Measurements from ENCODE around the gene ZDHHC9. TPM values are rescaled to one million over a fixed set of nuclear protein-coding genes. Genes with fewer than 3 reads are reported as not detected.
"Not testable (repeated sequence)": the region's sequence is repeated elsewhere in the genome, so short reads cannot be mapped to it uniquely, and the experiment has no call there.

ZDHHC9 gene
- total RNA-seq (1 to 10 TPM; 5.1 to 6.1 TPM), polyA plus RNA-seq (1 to 10 TPM; 5.6 to 8.1 TPM)

DNA sequence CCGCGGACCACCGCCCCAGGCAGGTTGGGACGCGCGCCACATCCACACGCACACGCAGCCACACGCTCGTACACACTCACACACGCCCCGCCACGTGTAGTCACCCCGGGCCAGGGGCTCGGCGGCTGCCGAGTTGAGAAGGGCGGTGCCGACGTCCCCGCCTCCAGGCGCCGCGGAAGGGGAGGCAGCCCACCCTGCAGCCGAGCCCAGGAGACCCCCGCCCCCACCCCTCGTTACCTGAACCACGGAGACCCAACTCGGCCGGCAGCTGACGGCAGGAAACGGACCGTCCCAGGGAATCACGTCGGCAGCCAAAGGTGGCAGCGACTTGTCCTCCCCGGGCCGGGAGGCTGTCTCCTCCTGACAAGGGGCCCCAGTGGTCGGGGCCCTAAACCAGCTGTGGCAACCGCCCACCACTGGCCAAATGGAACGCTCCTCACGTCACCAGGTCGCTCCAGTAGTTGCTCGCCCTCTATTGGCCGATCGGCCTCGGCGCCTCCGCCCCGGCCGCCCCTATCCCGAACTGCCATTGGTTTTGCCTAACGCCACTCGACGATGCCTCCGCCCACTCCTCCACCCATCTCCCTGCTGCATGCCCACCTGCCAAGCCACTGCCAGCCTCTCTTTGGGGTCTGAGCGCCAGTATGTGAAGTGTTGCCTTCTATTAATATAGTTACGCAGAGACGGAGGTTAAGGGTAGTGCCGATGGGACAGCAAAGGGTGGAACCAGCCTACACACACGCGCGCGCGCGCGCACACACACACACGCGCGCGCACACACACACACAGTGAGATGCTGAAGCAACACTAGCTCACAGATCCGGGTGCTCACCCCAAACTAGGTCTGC is at the start of gene ZDHHC9:
TSS of gene ZDHHC9 (minus strand) at position 428 of the 848 bp plus-strand sequence. CDS start 1,941 bp downstream, outside the sequence.
- peak within 1 kb of the TSS; percentile 86 to 93 (median 88) for H3K27ac Mint-ChIP-seq
- Histone ChIP-seq H3K27ac (ENCODE audit: low read depth, low read length) (peak within 1 kb of the TSS; percentile 56), H3K36me3 (ENCODE audit: insufficient read depth, low read length) (no peaks in the 10 kb centered on the region), H3K4me3 (ENCODE audit: low read length in 2 of 2) (peak within 1 kb of the TSS; percentile 66 to 75), H3K9me3 (ENCODE audit: control insufficient read depth in 1 of 2, low read length in 2 of 2) (no peaks in the 10 kb centered on the region), H3K4me1 (ENCODE audit: insufficient read depth, low read length) (peaks cover 14% of the 10 kb centered on the region), H3K27me3 (ENCODE audit: insufficient read depth, low read length) (no peaks in the 10 kb centered on the region)
- ChIA-PET CTCF (ENCODE audit: partially characterized antibody) (interaction anchor here (0.9 kb wide), 1 partner anchor 13 kb away, joined by 3 read pairs; no protein-coding TSS in a partner anchor), POLR2A (ENCODE audit: partially characterized antibody) (interaction anchor here (1.0 kb wide), 1 partner anchor 15 kb away, joined by 3 read pairs; no protein-coding TSS in a partner anchor)
- peaks cover 0 to 2% of the 10 kb centered on the region in 2 donors for H3K27me3 Mint-ChIP-seq
- peaks cover 0 to 5% of the 10 kb centered on the region in 2 donors for H3K36me3 Mint-ChIP-seq
- peak within 1 kb of the TSS; percentile 92 to 97 (median 93) for H3K4me3 Mint-ChIP-seq
- H3K4me1 Mint-ChIP-seq = peaks cover 12 to 25% (median 19%) of the 10 kb centered on the region in 4 donors
- intact Hi-C loops (cut with micrococcal nuclease) = no loop called here
- peak; percentile 83 to 86 (median 83) for DNase-seq
- no peaks in the 10 kb centered on the region for H3K9me3 Mint-ChIP-seq

DNA sequence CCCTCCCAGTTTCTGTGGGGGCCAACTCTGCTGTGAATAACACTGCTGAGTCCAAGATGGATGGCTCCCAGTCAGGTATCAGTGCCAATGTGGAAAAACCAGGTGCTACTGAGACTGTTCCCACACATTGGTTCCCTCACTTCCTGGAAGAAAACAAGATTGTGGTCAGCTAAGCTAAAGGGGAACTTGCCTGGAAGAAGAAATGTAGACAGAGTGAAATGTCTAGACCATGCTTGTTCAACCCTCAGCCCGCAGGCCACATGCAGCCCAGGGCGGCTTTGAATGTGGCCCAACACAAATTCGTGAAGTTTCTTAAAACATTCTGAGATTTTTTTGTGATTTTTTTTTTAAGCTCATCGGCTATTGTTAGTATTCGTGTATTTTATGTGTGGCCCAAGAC is 33.7 kb upstream of the ZDHHC9 start:
- no peak overlapping the region for H3K27ac Mint-ChIP-seq
- ChIA-PET CTCF (ENCODE audit: partially characterized antibody) (no interaction called here), POLR2A (ENCODE audit: partially characterized antibody) (no interaction called here)
- H3K4me3 Mint-ChIP-seq = no peak overlapping the region
- H3K27me3 Mint-ChIP-seq = no peaks in the 10 kb centered on the region
- no peak for DNase-seq
- Histone ChIP-seq H3K27me3 (ENCODE audit: insufficient read depth, low read length) (no peaks in the 10 kb centered on the region), H3K27ac (ENCODE audit: low read depth, low read length) (no peak overlapping the region), H3K4me1 (ENCODE audit: insufficient read depth, low read length) (no peaks in the 10 kb centered on the region), H3K36me3 (ENCODE audit: insufficient read depth, low read length) (no peaks in the 10 kb centered on the region), H3K9me3 (ENCODE audit: control insufficient read depth in 1 of 2, low read length in 2 of 2) (no peaks in the 10 kb centered on the region), H3K4me3 (ENCODE audit: low read length in 2 of 2) (no peak overlapping the region)
- peaks cover 0 to 2% (median 0%) of the 10 kb centered on the region in 8 donors for H3K9me3 Mint-ChIP-seq
- H3K36me3 Mint-ChIP-seq = no peaks in the 10 kb centered on the region
- no peaks in the 10 kb centered on the region for H3K4me1 Mint-ChIP-seq
- intact Hi-C loops (cut with micrococcal nuclease) = no loop called here

DNA sequence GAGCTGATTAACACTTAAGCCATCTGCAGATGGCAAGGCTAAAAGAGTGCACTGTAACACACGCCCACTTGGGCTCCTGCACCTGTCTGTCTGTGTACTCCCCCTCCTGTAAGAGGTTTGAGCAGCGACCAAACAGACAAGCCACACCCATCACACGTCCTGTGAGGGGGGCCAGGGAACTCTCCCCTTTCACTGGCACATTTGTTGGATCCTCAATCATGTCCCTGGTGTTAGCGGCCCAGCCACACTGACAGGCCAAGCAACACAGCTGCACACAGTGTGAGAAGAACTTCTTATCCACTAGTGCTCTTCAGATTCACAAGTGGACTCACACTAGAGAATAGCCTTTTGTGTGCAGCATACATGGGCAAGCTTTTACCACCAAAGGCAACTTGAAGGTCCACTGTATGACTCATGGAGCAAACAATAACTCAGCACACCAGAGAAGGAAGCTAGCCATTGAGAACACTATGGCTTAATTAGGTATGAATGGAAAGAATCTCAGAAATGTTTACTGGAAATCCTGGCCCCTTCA is 33.2 kb upstream of the ZDHHC9 start:
- ChIA-PET POLR2A (ENCODE audit: partially characterized antibody) (no interaction called here), CTCF (ENCODE audit: partially characterized antibody) (interaction anchor here (1.1 kb wide), 1 partner anchor 49 kb away, joined by 3 read pairs; no protein-coding TSS in a partner anchor)
- no peaks in the 10 kb centered on the region for H3K36me3 Mint-ChIP-seq
- Histone ChIP-seq H3K4me3 (ENCODE audit: low read length in 2 of 2) (no peak overlapping the region), H3K4me1 (ENCODE audit: insufficient read depth, low read length) (no peaks in the 10 kb centered on the region), H3K27ac (ENCODE audit: low read depth, low read length) (no peak overlapping the region), H3K36me3 (ENCODE audit: insufficient read depth, low read length) (no peaks in the 10 kb centered on the region), H3K9me3 (ENCODE audit: control insufficient read depth in 1 of 2, low read length in 2 of 2) (no peaks in the 10 kb centered on the region), H3K27me3 (ENCODE audit: insufficient read depth, low read length) (no peaks in the 10 kb centered on the region)
- H3K27ac Mint-ChIP-seq = no peak overlapping the region
- peaks cover 0 to 2% (median 0%) of the 10 kb centered on the region in 8 donors for H3K9me3 Mint-ChIP-seq
- no peaks in the 10 kb centered on the region for H3K4me1 Mint-ChIP-seq
- no peaks in the 10 kb centered on the region for H3K27me3 Mint-ChIP-seq
- intact Hi-C loops (cut with micrococcal nuclease) = no loop called here
- no peak overlapping the region for H3K4me3 Mint-ChIP-seq
- DNase-seq = no peak

DNA sequence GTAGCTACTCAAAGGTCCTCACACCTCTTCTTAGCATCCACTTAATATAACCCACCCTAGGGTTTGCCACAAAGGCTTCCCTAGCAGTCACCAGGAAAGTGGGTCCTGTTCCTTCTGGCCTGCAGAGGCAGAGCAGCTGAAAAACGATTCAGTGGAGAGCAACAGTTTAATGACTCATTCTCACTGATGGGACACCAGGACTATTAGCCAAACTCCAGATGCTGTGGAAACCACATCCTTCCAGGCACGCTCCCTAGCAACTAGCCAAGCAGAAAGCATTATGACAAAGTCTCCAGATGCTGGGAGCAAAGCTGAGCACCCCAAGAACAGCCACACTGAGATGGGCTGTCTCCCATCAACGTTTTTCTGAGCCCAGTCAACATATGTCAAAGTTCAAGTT is 32.0 kb upstream of the ZDHHC9 start:
- ChIA-PET POLR2A (ENCODE audit: partially characterized antibody) (no interaction called here), CTCF (ENCODE audit: partially characterized antibody) (interaction anchor here (1.1 kb wide), 1 partner anchor 50 kb away, joined by 3 read pairs; no protein-coding TSS in a partner anchor)
- no peaks in the 10 kb centered on the region for H3K4me1 Mint-ChIP-seq
- DNase-seq = no peak
- H3K27me3 ChIP-seq (ENCODE audit: insufficient read depth, low read length) = no peaks in the 10 kb centered on the region
- H3K27ac ChIP-seq (ENCODE audit: low read depth, low read length) = no peak overlapping the region
- no peak overlapping the region for H3K4me3 ChIP-seq (ENCODE audit: low read length in 2 of 2)
- no peaks in the 10 kb centered on the region for H3K36me3 Mint-ChIP-seq
- no peaks in the 10 kb centered on the region for H3K27me3 Mint-ChIP-seq
- no peaks in the 10 kb centered on the region for H3K36me3 ChIP-seq (ENCODE audit: insufficient read depth, low read length)
- no peaks in the 10 kb centered on the region for H3K9me3 ChIP-seq (ENCODE audit: control insufficient read depth in 1 of 2, low read length in 2 of 2)
- intact Hi-C loops (cut with micrococcal nuclease) = no loop called here
- peaks cover 0 to 2% (median 0%) of the 10 kb centered on the region in 8 donors for H3K9me3 Mint-ChIP-seq
- H3K27ac Mint-ChIP-seq = no peak overlapping the region
- H3K4me3 Mint-ChIP-seq = no peak overlapping the region
- H3K4me1 ChIP-seq (ENCODE audit: insufficient read depth, low read length) = no peaks in the 10 kb centered on the region

DNA sequence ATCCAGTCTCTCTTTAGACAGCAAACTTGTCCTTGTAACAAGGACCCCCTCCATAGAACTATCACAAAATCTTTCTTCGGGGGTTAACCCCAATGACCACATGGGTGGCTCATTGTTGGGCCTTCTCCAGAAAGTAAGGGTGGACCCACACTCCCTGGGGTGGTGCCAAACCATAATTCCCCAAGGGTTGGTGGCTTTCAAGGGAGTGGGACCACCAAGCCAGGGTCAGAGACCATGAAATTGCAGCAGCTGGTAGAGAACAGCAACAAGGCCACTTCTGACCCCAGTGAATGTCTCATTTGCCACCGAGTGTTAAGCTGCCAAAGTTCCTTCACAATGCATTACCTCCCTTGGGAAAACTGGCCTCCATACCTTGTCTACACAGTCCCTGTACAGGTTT is 28.8 kb upstream of the ZDHHC9 start:
- H3K4me3 ChIP-seq (ENCODE audit: low read length in 2 of 2) = no peak overlapping the region
- no peaks in the 10 kb centered on the region for H3K4me1 ChIP-seq (ENCODE audit: insufficient read depth, low read length)
- CTCF ChIA-PET (ENCODE audit: partially characterized antibody) = interaction anchor here (1.5 kb wide), 1 partner anchor 49 kb away, joined by 3 read pairs; no protein-coding TSS in a partner anchor
- Mint-ChIP-seq H3K36me3 (no peaks in the 10 kb centered on the region), H3K27me3 (no peaks in the 10 kb centered on the region), H3K4me3 (no peak overlapping the region), H3K27ac (no peak overlapping the region), H3K4me1 (no peaks in the 10 kb centered on the region), H3K9me3 (peaks cover 0 to 1% (median 0%) of the 10 kb centered on the region in 8 donors)
- H3K27ac ChIP-seq (ENCODE audit: low read depth, low read length) = no peak overlapping the region
- no peaks in the 10 kb centered on the region for H3K36me3 ChIP-seq (ENCODE audit: insufficient read depth, low read length)
- H3K9me3 ChIP-seq (ENCODE audit: control insufficient read depth in 1 of 2, low read length in 2 of 2) = no peaks in the 10 kb centered on the region
- POLR2A ChIA-PET (ENCODE audit: partially characterized antibody) = no interaction called here
- H3K27me3 ChIP-seq (ENCODE audit: insufficient read depth, low read length) = no peaks in the 10 kb centered on the region
- intact Hi-C loops (cut with micrococcal nuclease) = no loop called here
- no peak for DNase-seq

DNA sequence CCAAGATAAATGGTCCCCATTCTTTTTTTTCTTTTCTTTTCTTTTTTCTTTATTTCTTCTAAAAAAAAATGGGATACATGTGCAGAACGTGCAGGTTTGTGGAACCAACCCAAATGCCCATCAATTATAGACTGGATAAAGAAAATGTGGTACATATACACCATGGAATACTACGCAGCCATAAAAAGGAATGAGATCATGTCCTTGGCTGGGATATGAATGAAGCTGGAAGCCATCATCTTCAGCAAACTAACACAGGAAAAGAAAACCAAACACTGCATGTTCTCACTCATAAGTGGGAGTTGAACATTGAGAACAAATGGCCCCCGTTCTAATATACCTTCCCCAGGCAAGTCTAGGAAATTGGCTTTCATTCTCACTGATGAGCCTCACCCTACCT is 22.6 kb upstream of the ZDHHC9 start:
- H3K4me3 Mint-ChIP-seq; H3K27ac Mint-ChIP-seq; H3K4me1 Mint-ChIP-seq; H3K4me1 ChIP-seq (ENCODE audit: insufficient read depth, low read length); POLR2A ChIA-PET (ENCODE audit: partially characterized antibody); H3K4me3 ChIP-seq (ENCODE audit: low read length in 2 of 2); H3K36me3 Mint-ChIP-seq; CTCF ChIA-PET (ENCODE audit: partially characterized antibody); H3K27ac ChIP-seq (ENCODE audit: low read depth, low read length); H3K9me3 ChIP-seq (ENCODE audit: control insufficient read depth in 1 of 2, low read length in 2 of 2); H3K36me3 ChIP-seq (ENCODE audit: insufficient read depth, low read length); H3K27me3 Mint-ChIP-seq; H3K27me3 ChIP-seq (ENCODE audit: insufficient read depth, low read length); DNase-seq; intact Hi-C loops (cut with micrococcal nuclease); H3K9me3 Mint-ChIP-seq: not testable (repeated sequence)

DNA sequence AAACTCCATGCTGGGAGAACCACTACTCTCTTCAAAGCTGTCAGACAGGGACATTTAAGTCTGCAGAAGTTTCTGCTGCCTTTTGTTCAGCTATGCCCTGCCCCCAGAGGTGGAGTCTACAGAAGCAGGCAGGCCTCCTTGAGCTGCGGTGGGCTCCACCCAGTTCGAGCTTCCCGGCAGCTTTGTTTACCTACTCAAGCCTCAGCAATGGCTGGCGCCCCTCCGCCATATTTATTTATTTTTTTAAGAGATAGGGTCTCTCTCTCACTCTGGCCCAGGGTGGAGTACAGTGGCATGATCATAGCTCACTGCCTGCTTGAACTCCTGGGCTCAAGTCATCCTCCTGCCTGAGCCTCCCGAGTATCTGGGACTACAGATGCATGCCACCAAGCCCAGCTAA is 15.4 kb upstream of the ZDHHC9 start:
- H3K27me3 ChIP-seq (ENCODE audit: insufficient read depth, low read length); H3K9me3 Mint-ChIP-seq; H3K4me3 ChIP-seq (ENCODE audit: low read length in 2 of 2); H3K4me3 Mint-ChIP-seq; H3K36me3 ChIP-seq (ENCODE audit: insufficient read depth, low read length); H3K4me1 ChIP-seq (ENCODE audit: insufficient read depth, low read length); H3K9me3 ChIP-seq (ENCODE audit: control insufficient read depth in 1 of 2, low read length in 2 of 2); H3K27ac Mint-ChIP-seq; H3K27me3 Mint-ChIP-seq; H3K4me1 Mint-ChIP-seq; H3K36me3 Mint-ChIP-seq; intact Hi-C loops (cut with micrococcal nuclease); DNase-seq; H3K27ac ChIP-seq (ENCODE audit: low read depth, low read length): not testable (repeated sequence)
- ChIA-PET POLR2A (ENCODE audit: partially characterized antibody) (interaction anchor here (1.4 kb wide), 1 partner anchor 15 kb away, joined by 3 read pairs; the partner anchor contains the start of gene ZDHHC9), CTCF (ENCODE audit: partially characterized antibody) (interaction anchor here (0.6 kb wide), 1 partner anchor 26 kb away, joined by 3 read pairs; no protein-coding TSS in a partner anchor)
